Prostate gland (tissue), 2 donors: ENCODE data around the gene EIF5.

ENCODE experiments used
- POLR2A ChIP-seq: fragments of 450-650 bp; IDR thresholded peaks from one replicate; pipeline ENCODE4 v1.6.1; 2016; ENCODE audit warnings: antibody characterized with exemption, mild to moderate bottlenecking
- POLR2AphosphoS5 ChIP-seq: sonication (generic); formaldehyde crosslinking; IDR thresholded peaks from one replicate; pipeline ENCODE4 v1.6.1; 2017; ENCODE audit warnings: antibody characterized with exemption
- TF ChIP-seq, protein P1 (sequence below), 4 experiments: fragments of 200-600 bp in 2 of 4; fragments of 450-650 bp in 2 of 4; sonication (generic) in 2 of 4; IDR thresholded peaks; 1 replicate in 3 of 4; 2 replicates in 1 of 4; pipeline ENCODE4 v1.5.1; 2016 to 2019; ENCODE audit warnings: antibody characterized with exemption in 4 of 4, mild to moderate bottlenecking in 2 of 4, moderate library complexity in 2 of 4

DNA sequence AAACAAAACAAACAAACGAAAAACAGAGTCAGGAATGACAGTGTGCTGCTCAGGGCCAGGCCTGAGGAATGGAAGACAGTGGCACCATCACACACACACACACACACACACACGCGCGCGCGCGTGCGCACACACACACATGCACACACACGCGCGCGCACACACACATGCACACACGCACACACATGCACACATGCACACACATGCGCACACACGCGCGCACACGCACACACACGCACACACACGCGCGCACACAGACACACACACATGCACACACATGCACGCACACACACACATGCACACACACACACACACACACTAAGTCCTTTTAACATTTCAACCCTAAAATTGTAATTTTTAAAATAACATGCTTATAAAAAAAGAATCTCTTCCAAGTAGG, 38.0 kb downstream of the EIF5 start:
- TF ChIP-seq, protein P1, sequence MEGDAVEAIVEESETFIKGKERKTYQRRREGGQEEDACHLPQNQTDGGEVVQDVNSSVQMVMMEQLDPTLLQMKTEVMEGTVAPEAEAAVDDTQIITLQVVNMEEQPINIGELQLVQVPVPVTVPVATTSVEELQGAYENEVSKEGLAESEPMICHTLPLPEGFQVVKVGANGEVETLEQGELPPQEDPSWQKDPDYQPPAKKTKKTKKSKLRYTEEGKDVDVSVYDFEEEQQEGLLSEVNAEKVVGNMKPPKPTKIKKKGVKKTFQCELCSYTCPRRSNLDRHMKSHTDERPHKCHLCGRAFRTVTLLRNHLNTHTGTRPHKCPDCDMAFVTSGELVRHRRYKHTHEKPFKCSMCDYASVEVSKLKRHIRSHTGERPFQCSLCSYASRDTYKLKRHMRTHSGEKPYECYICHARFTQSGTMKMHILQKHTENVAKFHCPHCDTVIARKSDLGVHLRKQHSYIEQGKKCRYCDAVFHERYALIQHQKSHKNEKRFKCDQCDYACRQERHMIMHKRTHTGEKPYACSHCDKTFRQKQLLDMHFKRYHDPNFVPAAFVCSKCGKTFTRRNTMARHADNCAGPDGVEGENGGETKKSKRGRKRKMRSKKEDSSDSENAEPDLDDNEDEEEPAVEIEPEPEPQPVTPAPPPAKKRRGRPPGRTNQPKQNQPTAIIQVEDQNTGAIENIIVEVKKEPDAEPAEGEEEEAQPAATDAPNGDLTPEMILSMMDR (IDR thresholded peaks at IDR 0.05): no peak
- TF ChIP-seq POLR2AphosphoS5 (no peak), POLR2A (no peak)
